Mucosa of rectum (tissue), 2 donors: Measurements from ENCODE around the gene CALR.
"Not testable (repeated sequence)": the region's sequence is repeated elsewhere in the genome, so short reads cannot be mapped to it uniquely, and the experiment has no call there.

ENCODE experiments used
- H3K27ac ChIP-seq, 2 donors: one replicate each; pipeline ENCODE4 v1.7.0; 2013; ENCODE audit warnings: inconsistent platforms in 2 of 2, low read depth in 2 of 2, low read length in 2 of 2
- H3K27me3 ChIP-seq, 2 donors: one replicate each; pipeline ENCODE4 v1.7.0; 2013; ENCODE audit warnings: low read length in 2 of 2; ENCODE audit not compliant: control insufficient read depth in 2 of 2, insufficient read depth in 2 of 2
- H3K36me3 ChIP-seq, 2 donors: one replicate each; pipeline ENCODE4 v1.7.0; 2013; ENCODE audit warnings: low read length in 2 of 2; ENCODE audit not compliant: control insufficient read depth in 2 of 2, insufficient read depth in 2 of 2
- H3K4me1 ChIP-seq, 2 donors: one replicate each; pipeline ENCODE4 v1.7.0; 2013; ENCODE audit warnings: low read length in 2 of 2, mild to moderate bottlenecking in 1 of 2; ENCODE audit not compliant: control insufficient read depth in 2 of 2, insufficient read depth in 2 of 2
- H3K4me3 ChIP-seq, 2 donors: one replicate each; pipeline ENCODE4 v1.7.0; 2013; ENCODE audit warnings: low read length in 2 of 2
- H3K9ac ChIP-seq, 2 donors: one replicate each; pipeline ENCODE4 v1.7.0; 2013; ENCODE audit warnings: low read length in 2 of 2, low read depth in 1 of 2, mild to moderate bottlenecking in 1 of 2
- H3K9me3 ChIP-seq, 2 donors: one replicate each; pipeline ENCODE4 v1.7.0; 2013; ENCODE audit warnings: low read length in 2 of 2; ENCODE audit not compliant: control insufficient read depth in 2 of 2
- donor health status: healthy.
- donor health status: Normal muscosa, but diverticular disease.

CALR gene

GRCh38 chr19:12953138-12953798 lies 14.9 kb downstream of the CALR start:
- Histone ChIP-seq H3K36me3 (peaks cover 31 to 49% of the 10 kb centered on the region in 2 donors), H3K9me3 (no peaks in the 10 kb centered on the region), H3K4me1 (peaks cover 18 to 21% of the 10 kb centered on the region in 2 donors), H3K27ac (no peak overlapping the region), H3K27me3 (no peaks in the 10 kb centered on the region), H3K4me3 (no peak overlapping the region), H3K9ac (no peak overlapping the region)

DNA sequence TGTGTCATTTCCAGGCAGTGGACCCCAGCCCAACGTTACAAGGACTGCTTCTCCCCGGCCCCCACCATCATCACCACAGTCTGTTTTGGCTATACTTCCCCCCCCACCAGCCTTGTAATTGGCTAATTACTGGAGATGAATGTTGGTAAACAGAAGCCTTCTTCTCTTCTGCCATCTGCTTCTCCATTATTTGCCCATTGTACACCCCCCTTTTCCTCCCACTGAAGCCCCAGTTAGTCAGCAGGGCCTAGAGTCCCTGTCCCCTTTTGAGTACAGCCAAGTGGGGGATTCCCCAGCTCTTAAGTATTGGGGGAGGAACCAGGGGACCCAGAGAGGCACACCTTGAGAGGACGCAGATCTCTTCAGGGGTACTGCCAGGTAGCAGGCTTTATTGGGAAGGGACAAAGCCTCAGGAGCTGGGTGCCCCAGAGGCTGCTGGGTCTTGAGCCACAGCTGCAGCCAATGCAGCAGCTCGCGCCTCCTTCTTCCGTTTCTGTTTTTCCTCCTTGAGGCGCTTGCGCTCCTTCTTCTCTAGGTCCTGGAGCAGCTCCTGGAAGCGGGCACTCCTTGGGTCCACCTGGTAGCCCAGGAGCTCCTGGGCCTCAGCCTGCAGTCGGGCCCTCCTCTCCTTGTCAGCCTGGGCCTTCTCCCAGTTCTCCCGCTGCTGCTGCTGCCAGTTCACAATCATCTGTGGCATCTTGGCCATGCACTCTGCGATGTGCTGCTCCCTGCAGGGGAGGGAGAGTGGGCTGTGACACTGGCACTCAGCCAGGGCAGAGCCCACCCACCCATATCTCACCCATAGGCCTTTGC lies 15.6 kb downstream of the CALR start:
- H3K9me3 ChIP-seq, result no peaks in the 10 kb centered on the region
- H3K4me1 ChIP-seq, result peaks cover 18 to 21% of the 10 kb centered on the region in 2 donors
- peak overlapping the region; percentile 39 to 40 for H3K27ac ChIP-seq
- peaks cover 24 to 42% of the 10 kb centered on the region in 2 donors for H3K36me3 ChIP-seq
- H3K27me3 ChIP-seq, result no peaks in the 10 kb centered on the region
- H3K4me3 ChIP-seq, result no peak overlapping the region
- H3K9ac ChIP-seq, result no peak overlapping the region

GRCh38 chr19:12954612-12954962 lies 16.2 kb downstream of the CALR start:
- H3K9me3 ChIP-seq, result no peaks in the 10 kb centered on the region
- H3K4me3 ChIP-seq, result no peak overlapping the region
- H3K9ac ChIP-seq, result no peak overlapping the region
- no peaks in the 10 kb centered on the region for H3K27me3 ChIP-seq
- H3K4me1 ChIP-seq, result peaks cover 18 to 21% of the 10 kb centered on the region in 2 donors
- peaks cover 18 to 36% of the 10 kb centered on the region in 2 donors for H3K36me3 ChIP-seq
- peak overlapping the region; percentile 39 to 49 for H3K27ac ChIP-seq

- Histone ChIP-seq H3K36me3 (peaks cover 12 to 28% of the 10 kb centered on the region in 2 donors), H3K4me1 (peaks cover 18 to 21% of the 10 kb centered on the region in 2 donors), H3K4me3 (peak overlapping the region in 1 of 2 donors; percentile 91)
- H3K9ac ChIP-seq, H3K9me3 ChIP-seq, H3K27ac ChIP-seq, H3K27me3 ChIP-seq: not testable (repeated sequence)
These were observed 17.2 kb downstream of the CALR start for GRCh38 chr19:12955575-12955974.

GRCh38 chr19:12955996-12956395 lies 17.6 kb downstream of the CALR start:
- peaks cover 9 to 24% of the 10 kb centered on the region in 2 donors for H3K36me3 ChIP-seq
- peak overlapping the region in 1 of 2 donors; percentile 93 for H3K9ac ChIP-seq
- peaks cover 18 to 21% of the 10 kb centered on the region in 2 donors for H3K4me1 ChIP-seq
- peak overlapping the region; percentile 91 to 95 for H3K4me3 ChIP-seq
- H3K27me3 ChIP-seq, result no peaks in the 10 kb centered on the region
- H3K27ac ChIP-seq, result peak overlapping the region in 1 of 2 donors; percentile 1
- H3K9me3 ChIP-seq, result no peaks in the 10 kb centered on the region

GRCh38 chr19:12956446-12957388 lies 18.3 kb downstream of the CALR start, which contains the start of gene GADD45GIP1:
Gene GADD45GIP1, minus strand, starts transcription at chr19:12957223. Its CDS starts 11 bp downstream, at chr19:12957212.
- Histone ChIP-seq H3K27me3 (no peaks in the 10 kb centered on the region), H3K9me3 (no peaks in the 10 kb centered on the region), H3K36me3 (peaks cover 6 to 19% of the 10 kb centered on the region in 2 donors), H3K9ac (peak within 1 kb of the TSS; percentile 83 to 93), H3K27ac (peak within 1 kb of the TSS; percentile 80 to 81), H3K4me1 (peaks cover 18 to 21% of the 10 kb centered on the region in 2 donors), H3K4me3 (peak within 1 kb of the TSS; percentile 91 to 95)

- H3K27ac ChIP-seq, result peak overlapping the region; percentile 80 to 81
- H3K27me3 ChIP-seq, result not testable (repeated sequence)
These were observed 19.1 kb downstream of the CALR start for GRCh38 chr19:12957389-12957952.

GRCh38 chr19:12959481-12959880 lies 21.1 kb downstream of the CALR start:
- H3K27ac ChIP-seq, result no peak overlapping the region
- no peak overlapping the region for H3K4me3 ChIP-seq
- no peaks in the 10 kb centered on the region for H3K27me3 ChIP-seq
- H3K36me3 ChIP-seq, result no peaks in the 10 kb centered on the region
- no peak overlapping the region for H3K9ac ChIP-seq
- H3K4me1 ChIP-seq, result peaks cover 9 to 15% of the 10 kb centered on the region in 2 donors
- H3K9me3 ChIP-seq, result no peaks in the 10 kb centered on the region

More at GRCh38 chr19:12957389-12957952, 19.1 kb downstream of the CALR start:
- H3K9me3 ChIP-seq, result not testable (repeated sequence)
- H3K4me1 ChIP-seq, result peaks cover 18 to 21% of the 10 kb centered on the region in 2 donors
- H3K4me3 ChIP-seq, result peak overlapping the region; percentile 91 to 95
- peaks cover 3 to 12% of the 10 kb centered on the region in 2 donors for H3K36me3 ChIP-seq
- peak overlapping the region; percentile 83 to 93 for H3K9ac ChIP-seq

- Histone ChIP-seq H3K36me3 (no peaks in the 10 kb centered on the region), H3K9me3 (no peaks in the 10 kb centered on the region), H3K9ac (peak overlapping the region; percentile 58 to 68), H3K4me3 (peak overlapping the region; percentile 60 to 84), H3K27ac (peak overlapping the region; percentile 4 to 58), H3K4me1 (peaks cover 3 to 7% of the 10 kb centered on the region in 2 donors), H3K27me3 (no peaks in the 10 kb centered on the region)
These were observed 26.8 kb downstream of the CALR start for GRCh38 chr19:12965017-12965811.
